HG03135 (cell line): ENCODE measurements around the gene SLC39A11.

Source experiments
- ATAC-seq: cut with Tn5 transposase; IDR thresholded peaks from one replicate; pipeline ENCODE4 v1.9.1; 2021; ENCODE audit warnings: mild to moderate bottlenecking, moderate library complexity; ENCODE audit not compliant: unreplicated experiment

The SLC39A11 gene

GRCh38 chr17:73045724-73046123, 46.8 kb downstream of the SLC39A11 start:
- no peak for ATAC-seq

- ATAC-seq: no peak
Observed at GRCh38 chr17:73043686-73044581, 48.6 kb downstream of the SLC39A11 start.

- no peak for ATAC-seq
Observed at GRCh38 chr17:73042809-73043685, 49.4 kb downstream of the SLC39A11 start.

GRCh38 chr17:73042225-73042624, 50.3 kb downstream of the SLC39A11 start:
- no peak for ATAC-seq

GRCh38 chr17:73039282-73039681, 53.2 kb downstream of the SLC39A11 start:
- ATAC-seq: no peak

GRCh38 chr17:73031472-73031871, 61.0 kb downstream of the SLC39A11 start:
- ATAC-seq: no peak

- no peak for ATAC-seq
Observed at GRCh38 chr17:73030995-73031394, 61.5 kb downstream of the SLC39A11 start.

GRCh38 chr17:73030501-73030921, 62.0 kb downstream of the SLC39A11 start:
- no peak for ATAC-seq

GRCh38 chr17:73029991-73030390, 62.5 kb downstream of the SLC39A11 start:
- no peak for ATAC-seq

GRCh38 chr17:73029021-73029420, 63.5 kb downstream of the SLC39A11 start:
- ATAC-seq: no peak

GRCh38 chr17:73028299-73028755, 64.2 kb downstream of the SLC39A11 start:
- no peak for ATAC-seq

GRCh38 chr17:73027130-73027741, 65.3 kb downstream of the SLC39A11 start:
- ATAC-seq: no peak

- no peak for ATAC-seq
Observed at GRCh38 chr17:73025041-73025560, 67.4 kb downstream of the SLC39A11 start.

- no peak for ATAC-seq
Observed at GRCh38 chr17:73023759-73024158, 68.7 kb downstream of the SLC39A11 start.

- ATAC-seq: no peak
Observed at GRCh38 chr17:73022694-73023093, 69.8 kb downstream of the SLC39A11 start.

GRCh38 chr17:73021771-73022170, 70.7 kb downstream of the SLC39A11 start:
- ATAC-seq: no peak

- no peak for ATAC-seq
Observed at GRCh38 chr17:73020110-73020509, 72.4 kb downstream of the SLC39A11 start.

GRCh38 chr17:73018599-73018998, 73.9 kb downstream of the SLC39A11 start:
- ATAC-seq: no peak

- no peak for ATAC-seq
Observed at GRCh38 chr17:73017658-73018057, 74.8 kb downstream of the SLC39A11 start.

- ATAC-seq: no peak
Observed at GRCh38 chr17:73015722-73016276, 76.7 kb downstream of the SLC39A11 start.
